8988T (cell line): ENCODE measurements around the gene LITAFD.
"Not testable (repeated sequence)": the region's sequence is repeated elsewhere in the genome, so short reads cannot be mapped to it uniquely, and the experiment has no call there.

ENCODE experiments used
- DNase-seq: peaks from one replicate; pipeline ENCODE4 v3.0.0; 2011

LITAFD gene

GRCh38 chr16:8882041-8882617 lies at the start of gene LITAFD:
LITAFD (plus strand) TSS chr16:8882351; CDS start chr16:8884356, 2,005 bp downstream.
- no peak for DNase-seq

DNA sequence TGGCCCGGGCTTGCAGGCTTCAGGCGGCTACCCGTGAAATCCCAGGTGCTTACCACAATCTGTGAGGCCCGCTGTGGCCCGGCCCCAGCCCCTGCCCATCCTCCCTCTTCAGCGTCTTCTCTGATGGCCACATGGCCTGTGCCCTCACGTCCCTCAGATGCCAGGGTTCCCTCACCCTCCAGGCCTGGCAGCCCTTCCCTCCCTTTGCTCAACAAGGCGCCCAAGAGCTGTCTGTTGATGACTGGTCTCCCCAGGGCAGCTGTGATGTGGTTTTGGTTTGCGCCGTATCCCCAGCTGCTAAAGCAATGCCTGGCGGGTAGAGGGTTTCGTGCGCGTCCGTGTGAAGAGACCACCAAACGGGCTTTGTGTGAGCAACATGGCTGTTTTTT lies 49.4 kb upstream of the LITAFD start:
- DNase-seq, result no peak

GRCh38 chr16:8836797-8837196 lies 45.4 kb upstream of the LITAFD start:
- not testable (repeated sequence) for DNase-seq

- not testable (repeated sequence) for DNase-seq
Observed at GRCh38 chr16:8837594-8837993, 44.6 kb upstream of the LITAFD start.

GRCh38 chr16:8842016-8842415 lies 40.1 kb upstream of the LITAFD start:
- DNase-seq, result not testable (repeated sequence)

DNA sequence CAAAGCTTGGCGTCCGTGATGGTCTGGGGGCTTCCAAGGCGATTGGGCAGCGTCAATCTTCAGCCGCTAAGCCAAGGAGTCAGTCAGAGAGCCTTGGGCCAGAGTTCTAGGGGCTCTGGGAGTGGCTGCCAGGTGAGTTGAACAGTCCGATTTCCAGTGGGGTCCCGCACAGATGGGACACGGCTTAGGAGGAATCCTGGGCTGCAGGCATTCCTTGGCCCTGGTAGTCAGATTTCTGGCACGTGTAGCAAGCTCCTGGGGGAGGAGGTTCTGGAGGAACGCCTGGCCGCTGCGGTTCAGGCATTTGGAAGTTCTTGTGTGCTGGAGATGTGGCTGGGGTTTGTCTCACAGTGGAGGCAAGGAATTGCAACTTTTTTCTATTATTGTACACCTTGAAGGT lies 38.9 kb upstream of the LITAFD start:
- not testable (repeated sequence) for DNase-seq

DNA sequence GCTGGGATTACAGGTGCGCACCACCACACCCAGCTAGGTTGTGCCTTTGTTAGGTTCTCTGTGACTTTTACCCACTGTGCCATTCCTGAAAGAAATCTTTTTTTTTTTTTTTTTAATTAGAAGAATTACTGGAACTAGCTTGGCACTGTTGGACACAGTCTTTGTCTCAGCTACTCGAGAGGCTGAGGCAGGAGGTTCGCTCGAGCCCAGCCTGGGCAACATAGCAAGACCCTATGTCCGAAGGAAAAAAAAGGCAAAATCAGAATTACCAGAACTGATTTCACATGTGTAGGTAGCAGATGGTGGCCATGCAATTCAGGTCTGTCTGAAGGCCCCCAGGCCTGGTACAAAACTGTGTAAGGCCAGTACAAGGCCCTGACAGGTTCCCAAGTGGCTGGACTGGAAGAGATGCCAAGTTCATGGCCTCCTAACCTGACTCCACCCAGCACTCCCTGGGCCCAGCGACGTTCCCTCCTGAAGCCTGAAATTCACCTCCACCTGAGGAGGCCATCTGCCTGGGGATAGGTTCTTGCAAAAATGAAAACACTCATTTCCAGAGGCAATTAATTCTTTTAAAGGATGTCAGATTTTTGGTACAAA lies 36.4 kb upstream of the LITAFD start:
- DNase-seq, result no peak

DNA sequence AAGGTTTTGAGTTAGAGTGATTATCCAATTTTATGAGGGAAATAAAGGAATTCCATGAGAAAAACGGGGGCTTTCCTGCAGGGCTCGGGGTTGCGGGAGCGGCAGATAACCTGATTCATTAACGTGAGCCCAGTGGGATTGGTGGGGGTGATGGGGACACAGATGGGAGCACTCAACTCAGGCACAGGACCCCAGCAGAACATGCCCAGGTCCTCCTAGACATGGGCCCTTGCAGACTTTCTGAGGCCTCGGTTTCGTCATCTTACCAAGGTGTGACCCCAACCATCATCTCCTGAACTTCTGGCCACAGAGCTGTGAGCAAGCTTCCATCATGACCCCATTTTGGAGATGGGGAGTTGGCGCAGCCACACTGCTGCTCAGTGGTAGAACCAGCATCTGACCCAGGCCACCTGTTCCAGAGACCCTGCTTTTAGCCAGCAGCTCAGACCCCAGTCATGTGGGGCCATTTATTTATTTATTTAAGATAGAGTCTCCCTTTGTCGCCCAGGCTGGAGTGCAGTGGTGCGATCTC lies 35.7 kb upstream of the LITAFD start:
- DNase-seq, result no peak

GRCh38 chr16:8847145-8847544 lies 35.0 kb upstream of the LITAFD start:
- DNase-seq, result no peak

GRCh38 chr16:8847623-8848022 lies 34.5 kb upstream of the LITAFD start:
- DNase-seq, result no peak

DNA sequence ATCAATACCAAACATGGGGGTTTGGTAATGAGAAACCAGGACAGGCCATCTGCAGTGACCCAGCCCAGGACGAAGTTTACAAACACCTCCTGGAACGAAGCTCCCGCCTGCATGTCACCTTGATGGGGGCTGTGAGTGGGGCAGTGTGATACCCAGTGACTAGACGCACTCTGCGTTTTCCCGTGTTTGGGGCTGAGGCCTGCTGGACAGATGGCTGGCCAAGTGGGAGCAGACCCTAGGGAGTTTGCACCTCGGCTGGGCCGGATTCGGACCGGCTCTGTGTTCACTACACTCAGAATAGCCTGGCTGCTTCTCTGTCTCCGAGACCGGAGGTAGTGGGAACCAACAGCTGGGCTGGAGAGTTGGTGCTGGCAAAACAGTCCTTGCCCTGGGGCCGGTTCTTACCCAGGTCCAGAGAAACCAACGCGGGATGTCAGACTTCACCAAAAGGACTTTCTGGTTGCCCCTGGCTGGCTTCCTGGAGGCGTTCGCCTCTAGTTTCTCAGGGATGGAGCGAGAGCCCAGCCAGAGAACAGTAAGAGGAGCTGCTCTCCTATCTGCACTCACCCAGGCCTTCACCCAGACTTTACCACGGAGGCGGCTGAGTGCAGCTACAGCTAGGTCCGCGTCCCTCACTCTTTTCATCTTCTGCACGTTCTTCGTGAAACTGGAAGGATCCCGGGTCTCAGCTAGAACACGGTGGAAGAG lies 33.8 kb upstream of the LITAFD start:
- DNase-seq, result no peak

DNA sequence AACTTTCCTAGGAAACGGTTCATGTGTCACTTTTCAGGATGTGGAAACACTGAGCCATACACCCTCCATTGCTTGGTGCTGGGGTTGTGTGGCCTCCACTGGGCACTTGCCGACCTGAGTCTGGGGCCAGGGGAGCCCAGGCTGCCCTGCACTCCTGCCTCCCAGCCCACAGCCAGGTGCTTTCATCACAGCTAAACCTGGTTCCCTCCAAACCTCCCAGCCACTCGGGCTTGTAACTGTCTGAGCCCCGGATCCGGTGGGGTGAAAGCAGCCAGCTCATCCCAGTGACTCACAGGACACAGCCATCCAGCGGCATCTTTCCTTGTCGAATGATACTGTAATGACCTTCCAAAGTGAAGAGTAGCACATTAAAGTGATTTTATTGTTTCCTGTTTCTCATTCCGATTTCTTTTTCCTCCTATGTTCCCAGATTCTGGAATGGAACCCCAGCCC lies 33.2 kb upstream of the LITAFD start:
- DNase-seq, result no peak

DNA sequence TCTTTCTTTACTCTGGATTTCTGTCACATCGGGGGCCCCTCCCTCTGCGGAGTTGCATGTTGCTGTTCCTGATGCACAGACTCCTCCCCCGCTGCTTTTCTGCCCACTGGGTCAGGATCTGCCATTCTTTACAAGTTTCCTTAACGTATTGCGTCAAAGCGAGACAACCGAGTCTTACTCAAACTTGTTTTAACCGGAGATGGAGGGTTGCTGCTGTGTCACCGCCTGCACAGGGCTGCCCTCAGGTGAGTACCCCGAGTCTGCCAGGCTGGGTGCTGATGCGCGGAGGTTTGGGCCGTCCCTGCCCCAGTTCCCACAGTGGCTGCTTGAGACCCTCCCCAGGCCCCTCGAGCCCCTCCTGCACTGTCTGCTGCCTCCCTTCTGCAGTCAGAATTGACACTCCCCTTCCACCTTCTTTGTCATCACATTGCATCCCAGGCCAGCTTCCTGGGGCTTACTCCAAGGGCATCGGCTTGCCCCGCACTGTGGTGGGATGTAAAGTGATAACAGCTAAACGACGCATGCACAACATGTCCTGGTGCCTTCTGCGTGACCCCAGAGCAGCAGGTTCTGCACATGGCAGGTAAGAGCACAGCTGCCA lies 32.6 kb upstream of the LITAFD start:
- DNase-seq, result no peak

DNA sequence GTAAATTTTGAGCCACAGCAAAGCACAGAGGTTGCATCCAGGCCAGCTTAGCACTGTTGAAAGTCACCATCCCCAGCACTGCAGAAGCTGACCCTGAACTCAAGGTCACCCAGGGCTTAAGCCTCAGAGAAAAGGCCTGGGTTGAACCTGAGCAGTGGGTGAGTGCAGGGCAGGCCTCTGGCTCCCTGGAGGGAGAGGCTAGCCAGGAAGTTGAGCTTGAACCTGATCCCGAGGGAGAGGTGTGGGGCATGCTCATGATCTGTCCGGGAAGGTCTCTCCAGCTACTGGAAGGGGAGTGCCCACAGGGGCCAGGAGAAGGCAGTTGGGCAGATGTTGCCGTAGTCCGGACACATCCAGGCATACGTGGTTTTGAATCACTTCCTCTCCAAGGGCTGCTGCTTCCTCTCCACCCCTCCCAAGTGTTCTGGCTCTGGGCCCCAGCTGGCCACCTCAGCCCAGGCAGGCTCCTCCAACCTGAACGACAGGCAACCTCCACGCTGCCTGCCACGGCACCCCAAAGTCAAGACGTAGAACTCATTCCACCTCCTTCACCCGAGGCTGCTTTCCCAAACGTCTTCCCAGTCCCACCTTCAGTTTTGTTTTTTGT lies 31.8 kb upstream of the LITAFD start:
- no peak for DNase-seq

GRCh38 chr16:8851761-8852403 lies 30.3 kb upstream of the LITAFD start:
- DNase-seq, result no peak

GRCh38 chr16:8852534-8852933 lies 29.6 kb upstream of the LITAFD start:
- DNase-seq, result no peak

- no peak for DNase-seq
Observed at GRCh38 chr16:8853150-8853549, 29.0 kb upstream of the LITAFD start.

GRCh38 chr16:8853611-8854010 lies 28.5 kb upstream of the LITAFD start:
- no peak for DNase-seq

DNA sequence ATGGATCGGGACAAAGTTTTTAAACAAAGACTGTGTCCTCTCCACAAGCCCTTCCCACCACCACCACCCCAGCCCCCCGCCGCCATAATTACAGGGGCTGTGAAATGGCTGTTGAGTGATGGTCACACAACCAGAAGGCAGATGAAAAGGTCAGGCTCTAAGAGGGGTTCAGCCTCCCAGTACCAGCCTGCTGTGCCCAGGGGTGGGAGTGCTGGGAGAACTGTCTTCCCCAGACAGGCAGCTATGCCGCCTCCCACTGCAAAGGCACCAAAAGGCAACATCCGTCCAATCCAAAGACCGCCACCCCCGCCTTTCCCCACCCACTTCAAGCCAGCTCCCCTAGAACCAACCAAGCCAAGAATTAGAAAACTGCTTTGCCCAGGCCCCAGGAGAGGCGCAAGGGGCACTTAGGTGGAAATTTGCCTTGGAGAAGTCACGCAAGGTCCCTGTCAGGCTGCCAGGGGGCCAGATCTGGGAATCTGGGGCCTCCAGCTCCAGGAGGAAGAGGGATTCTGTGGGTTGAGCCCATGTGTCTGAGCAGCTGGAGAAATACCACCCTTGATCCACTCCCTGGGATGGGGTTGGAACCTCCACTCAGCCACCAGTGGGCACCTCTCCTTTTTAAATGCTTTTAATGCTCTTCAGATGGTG lies 27.7 kb upstream of the LITAFD start:
- no peak for DNase-seq

GRCh38 chr16:8855051-8855786 lies 26.9 kb upstream of the LITAFD start:
- no peak for DNase-seq

- no peak for DNase-seq
Observed at GRCh38 chr16:8855972-8856371, 26.2 kb upstream of the LITAFD start.
